ENCODE results near the gene TLE1.

TLE1 gene

GRCh38 chr9:81620002-81620390, 69.4 kb downstream of the TLE1 start:
- DNase-seq (ENCODE audit: low read depth) = no peak
- TF ChIP-seq CTCF (conservative IDR thresholded peaks at IDR 0.05; ENCODE audit: control insufficient read depth, insufficient read depth, low read depth, low read length) = no peak
- no peak overlapping the region for H3K4me3 ChIP-seq (ENCODE audit: control insufficient read depth, low read depth, low read length)

- no peak for TF ChIP-seq CTCF (conservative IDR thresholded peaks at IDR 0.05; ENCODE audit: control insufficient read depth, insufficient read depth, low read depth, low read length)
- H3K4me3 ChIP-seq (ENCODE audit: control insufficient read depth, low read depth, low read length) = no peak overlapping the region
- peak; percentile 87 for DNase-seq (ENCODE audit: low read depth)
These were observed 69.9 kb downstream of the TLE1 start for GRCh38 chr9:81619353-81620001.

GRCh38 chr9:81618923-81619322, 70.4 kb downstream of the TLE1 start:
- TF ChIP-seq CTCF (conservative IDR thresholded peaks at IDR 0.05; ENCODE audit: control insufficient read depth, insufficient read depth, low read depth, low read length) = no peak
- no peak overlapping the region for H3K4me3 ChIP-seq (ENCODE audit: control insufficient read depth, low read depth, low read length)
- no peak for DNase-seq (ENCODE audit: low read depth)

- no peak for DNase-seq (ENCODE audit: low read depth)
- no peak for TF ChIP-seq CTCF (conservative IDR thresholded peaks at IDR 0.05; ENCODE audit: control insufficient read depth, insufficient read depth, low read depth, low read length)
- no peak overlapping the region for H3K4me3 ChIP-seq (ENCODE audit: control insufficient read depth, low read depth, low read length)
These were observed 73.2 kb downstream of the TLE1 start for GRCh38 chr9:81616141-81616540.

- no peak for DNase-seq (ENCODE audit: low read depth)
- TF ChIP-seq CTCF (conservative IDR thresholded peaks at IDR 0.05; ENCODE audit: control insufficient read depth, insufficient read depth, low read depth, low read length) = no peak
- H3K4me3 ChIP-seq (ENCODE audit: control insufficient read depth, low read depth, low read length) = no peak overlapping the region
These were observed 75.0 kb downstream of the TLE1 start for GRCh38 chr9:81614335-81614734.

GRCh38 chr9:81613002-81613812, 76.1 kb downstream of the TLE1 start:
- TF ChIP-seq CTCF (conservative IDR thresholded peaks at IDR 0.05; ENCODE audit: control insufficient read depth, insufficient read depth, low read depth, low read length) = no peak
- DNase-seq (ENCODE audit: low read depth) = peak; percentile 95
- H3K4me3 ChIP-seq (ENCODE audit: control insufficient read depth, low read depth, low read length) = no peak overlapping the region
